ENCODE results near the gene DBN1. TPM values are rescaled to one million over a fixed set of nuclear protein-coding genes. Genes with fewer than 3 reads are reported as not detected.
A peak's percentile ranks its signal among the peaks of the same experiment; 100 is the strongest.

The DBN1 gene
- total and polyA plus RNA-seq, 9 of the 15 experiments (the other 6 are each of a cell fraction or from before 2014, with no cell fraction given), result 0.25 to 87.2 (median 27.9) TPM

- TF ChIP-seq FOXP4 (CRISPR knock-in tag; IDR thresholded peaks at IDR 0.05; ENCODE audit: borderline replicate concordance) (no peak), E2F8 (IDR thresholded peaks at IDR 0.05; ENCODE audit: low read depth, partially characterized antibody) (peak; percentile 63), CBX5 (IDR thresholded peaks at IDR 0.05; ENCODE audit: borderline replicate concordance, low read depth) (no peak), OTX1 (CRISPR knock-in tag; IDR thresholded peaks at IDR 0.05) (no peak), SMARCA4 (IDR thresholded peaks at IDR 0.05) (no peak), ZBTB1 (CRISPR knock-in tag; IDR thresholded peaks at IDR 0.05; ENCODE audit: borderline replicate concordance, low read depth) (no peak), TEAD2 (tag; IDR thresholded peaks at IDR 0.05) (no peak), ZFPM2 (CRISPR knock-in tag; IDR thresholded peaks at IDR 0.05) (no peak), CREBBP (IDR thresholded peaks at IDR 0.05; ENCODE audit: low read depth, low read length) (no peak), ILF3 (IDR thresholded peaks at IDR 0.05; ENCODE audit: borderline replicate concordance) (no peak), STAT5B (CRISPR knock-in tag; IDR thresholded peaks at IDR 0.05) (no peak), SAFB2 (IDR thresholded peaks at IDR 0.05; ENCODE audit: borderline replicate concordance, low read depth, low read length, severe bottlenecking) (no peak), TAF7 (tag; IDR thresholded peaks at IDR 0.05) (no peak)
- TF ChIP-seq, protein P1, sequence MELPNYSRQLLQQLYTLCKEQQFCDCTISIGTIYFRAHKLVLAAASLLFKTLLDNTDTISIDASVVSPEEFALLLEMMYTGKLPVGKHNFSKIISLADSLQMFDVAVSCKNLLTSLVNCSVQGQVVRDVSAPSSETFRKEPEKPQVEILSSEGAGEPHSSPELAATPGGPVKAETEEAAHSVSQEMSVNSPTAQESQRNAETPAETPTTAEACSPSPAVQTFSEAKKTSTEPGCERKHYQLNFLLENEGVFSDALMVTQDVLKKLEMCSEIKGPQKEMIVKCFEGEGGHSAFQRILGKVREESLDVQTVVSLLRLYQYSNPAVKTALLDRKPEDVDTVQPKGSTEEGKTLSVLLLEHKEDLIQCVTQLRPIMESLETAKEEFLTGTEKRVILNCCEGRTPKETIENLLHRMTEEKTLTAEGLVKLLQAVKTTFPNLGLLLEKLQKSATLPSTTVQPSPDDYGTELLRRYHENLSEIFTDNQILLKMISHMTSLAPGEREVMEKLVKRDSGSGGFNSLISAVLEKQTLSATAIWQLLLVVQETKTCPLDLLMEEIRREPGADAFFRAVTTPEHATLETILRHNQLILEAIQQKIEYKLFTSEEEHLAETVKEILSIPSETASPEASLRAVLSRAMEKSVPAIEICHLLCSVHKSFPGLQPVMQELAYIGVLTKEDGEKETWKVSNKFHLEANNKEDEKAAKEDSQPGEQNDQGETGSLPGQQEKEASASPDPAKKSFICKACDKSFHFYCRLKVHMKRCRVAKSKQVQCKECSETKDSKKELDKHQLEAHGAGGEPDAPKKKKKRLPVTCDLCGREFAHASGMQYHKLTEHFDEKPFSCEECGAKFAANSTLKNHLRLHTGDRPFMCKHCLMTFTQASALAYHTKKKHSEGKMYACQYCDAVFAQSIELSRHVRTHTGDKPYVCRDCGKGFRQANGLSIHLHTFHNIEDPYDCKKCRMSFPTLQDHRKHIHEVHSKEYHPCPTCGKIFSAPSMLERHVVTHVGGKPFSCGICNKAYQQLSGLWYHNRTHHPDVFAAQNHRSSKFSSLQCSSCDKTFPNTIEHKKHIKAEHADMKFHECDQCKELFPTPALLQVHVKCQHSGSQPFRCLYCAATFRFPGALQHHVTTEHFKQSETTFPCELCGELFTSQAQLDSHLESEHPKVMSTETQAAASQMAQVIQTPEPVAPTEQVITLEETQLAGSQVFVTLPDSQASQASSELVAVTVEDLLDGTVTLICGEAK (IDR thresholded peaks at IDR 0.05), result no peak
- TF ChIP-seq, protein P1 (CRISPR knock-in tag; IDR thresholded peaks at IDR 0.05), result no peak
These were observed 18.9 kb downstream of the DBN1 start (continued) for GRCh38 chr5:177454397-177455035.

Measured in K562 (cell line).